ENCODE data around the gene GOLPH3.
"Not testable (repeated sequence)": the region's sequence is repeated elsewhere in the genome, so short reads cannot be mapped to it uniquely, and the experiment has no call there.

Gene GOLPH3

GRCh38 chr5:32098890-32099310 lies 75.2 kb downstream of the GOLPH3 start:
- no peak for DNase-seq (ENCODE audit: low read depth)

GRCh38 chr5:32098291-32098690 lies 75.8 kb downstream of the GOLPH3 start:
- no peak for DNase-seq (ENCODE audit: low read depth)

GRCh38 chr5:32096891-32097595 lies 77.1 kb downstream of the GOLPH3 start:
- DNase-seq (ENCODE audit: low read depth): no peak

GRCh38 chr5:32095261-32095671 lies 78.9 kb downstream of the GOLPH3 start:
- DNase-seq (ENCODE audit: low read depth): no peak

GRCh38 chr5:32094691-32095090 lies 79.4 kb downstream of the GOLPH3 start:
- no peak for DNase-seq (ENCODE audit: low read depth)

- no peak for DNase-seq (ENCODE audit: low read depth)
Observed at GRCh38 chr5:32092938-32093812, 80.9 kb downstream of the GOLPH3 start.

GRCh38 chr5:32090755-32091128 lies 83.4 kb downstream of the GOLPH3 start:
- no peak for DNase-seq (ENCODE audit: low read depth)

GRCh38 chr5:32090026-32090754 lies 83.9 kb downstream of the GOLPH3 start:
- no peak for DNase-seq (ENCODE audit: low read depth)

GRCh38 chr5:32089146-32090000 lies 84.7 kb downstream of the GOLPH3 start:
- no peak for DNase-seq (ENCODE audit: low read depth)

GRCh38 chr5:32088214-32088613 lies 85.9 kb downstream of the GOLPH3 start:
- no peak for DNase-seq (ENCODE audit: low read depth)

- no peak for DNase-seq (ENCODE audit: low read depth)
Observed at GRCh38 chr5:32087086-32088082, 86.7 kb downstream of the GOLPH3 start.

- no peak for DNase-seq (ENCODE audit: low read depth)
Observed at GRCh38 chr5:32083981-32084430, 90.1 kb downstream of the GOLPH3 start.

GRCh38 chr5:32082701-32083100 lies 91.4 kb downstream of the GOLPH3 start:
- DNase-seq (ENCODE audit: low read depth): no peak

- DNase-seq (ENCODE audit: low read depth): not testable (repeated sequence)
Observed at GRCh38 chr5:32080565-32080964, 93.6 kb downstream of the GOLPH3 start.

- DNase-seq (ENCODE audit: low read depth): not testable (repeated sequence)
Observed at GRCh38 chr5:32078855-32079254, 95.3 kb downstream of the GOLPH3 start.

GRCh38 chr5:32076699-32077695 lies 97.1 kb downstream of the GOLPH3 start:
- no peak for DNase-seq (ENCODE audit: low read depth)

Data from GM04503 (cell line).